ENCODE results near the gene MED26. TPM values are rescaled to one million over a fixed set of nuclear protein-coding genes. Genes with fewer than 3 reads are reported as not detected.

The MED26 gene
- total and polyA plus RNA-seq, 4 donors, result 0.75 to 8.4 (median 5.3) TPM

DNA sequence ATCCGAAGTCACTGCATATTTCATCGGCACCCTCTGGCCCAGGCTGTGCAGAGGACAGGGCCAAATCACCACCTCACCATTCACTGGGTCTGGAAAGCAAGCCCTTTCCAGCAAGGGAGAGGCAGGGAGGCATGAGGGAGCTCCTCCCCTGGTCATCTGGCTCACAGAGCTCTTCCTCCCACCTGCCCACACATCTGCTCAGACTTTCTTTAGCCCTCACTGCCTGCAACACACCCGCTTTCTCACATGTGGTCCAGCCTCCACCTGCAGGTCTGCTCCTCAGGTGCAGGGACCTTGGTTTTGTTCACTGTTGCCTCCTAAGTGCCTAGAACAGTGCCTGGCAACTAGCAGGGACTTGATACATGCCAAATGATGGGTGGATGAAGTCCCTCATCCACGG is 34.8 kb downstream of the MED26 start:
- Histone ChIP-seq H3K4me3 (ENCODE audit: low read length in 2 of 2) (no peak overlapping the region), H3K27me3 (ENCODE audit: control insufficient read depth in 1 of 2, insufficient read depth in 2 of 2, low read length in 1 of 2) (no peaks in the 10 kb centered on the region), H3K36me3 (ENCODE audit: control insufficient read depth in 1 of 2, insufficient read depth in 2 of 2, low read length in 1 of 2) (no peaks in the 10 kb centered on the region), H3K9me3 (ENCODE audit: control insufficient read depth, low read length) (no peaks in the 10 kb centered on the region), H3K4me1 (ENCODE audit: control insufficient read depth in 1 of 2, insufficient read depth in 2 of 2, low read length in 2 of 2) (no peaks in the 10 kb centered on the region), H3K27ac (ENCODE audit: low read depth in 1 of 2, low read length in 2 of 2) (no peak overlapping the region)
- no peak for DNase-seq
- WGBS, 2 donors, result 95% methylated on average over 4 of the region's 4 CpGs
- ATAC-seq (ENCODE audit: low FRiP score), result no peak
- intact Hi-C loops (cut with DNase I), result no loop called here

DNA sequence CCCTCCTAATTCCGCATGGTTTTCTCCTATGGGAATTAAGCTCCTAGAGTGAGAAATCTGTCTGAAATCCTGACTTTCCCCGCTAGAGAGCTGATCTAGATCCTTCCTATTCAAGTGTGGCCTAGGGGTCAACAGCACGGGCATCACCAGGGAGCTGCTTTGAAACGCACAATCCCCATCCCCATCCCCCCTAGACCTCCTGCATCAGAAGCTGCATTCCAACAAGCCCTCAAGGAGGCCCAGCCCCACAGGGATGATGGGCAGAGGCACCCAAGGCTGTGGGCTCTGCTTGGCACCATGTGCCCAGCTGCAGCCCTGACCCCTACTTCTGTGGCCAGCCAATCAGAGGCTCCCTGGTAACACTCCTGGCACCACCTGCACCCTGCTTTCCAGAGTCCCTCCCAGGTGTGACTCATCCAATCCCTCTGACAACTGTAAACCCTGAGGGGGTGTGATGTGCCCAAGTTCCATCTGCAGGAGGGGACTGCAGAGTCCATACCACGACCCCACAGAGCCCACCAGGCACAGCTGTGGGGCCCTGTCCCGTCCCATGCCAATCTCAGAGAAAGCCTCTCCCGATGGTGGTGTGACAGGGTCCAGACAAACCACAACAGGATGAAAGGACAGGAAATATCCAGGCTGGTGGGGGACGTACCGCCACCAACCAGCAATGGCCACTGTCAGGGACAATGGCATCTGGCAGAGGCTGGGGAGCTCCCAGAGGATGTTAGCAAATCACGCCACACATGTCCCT is 36.0 kb downstream of the MED26 start:
- WGBS, 2 donors, result 66 to 74% methylated on average over 10 of the region's 10 CpGs

DNA sequence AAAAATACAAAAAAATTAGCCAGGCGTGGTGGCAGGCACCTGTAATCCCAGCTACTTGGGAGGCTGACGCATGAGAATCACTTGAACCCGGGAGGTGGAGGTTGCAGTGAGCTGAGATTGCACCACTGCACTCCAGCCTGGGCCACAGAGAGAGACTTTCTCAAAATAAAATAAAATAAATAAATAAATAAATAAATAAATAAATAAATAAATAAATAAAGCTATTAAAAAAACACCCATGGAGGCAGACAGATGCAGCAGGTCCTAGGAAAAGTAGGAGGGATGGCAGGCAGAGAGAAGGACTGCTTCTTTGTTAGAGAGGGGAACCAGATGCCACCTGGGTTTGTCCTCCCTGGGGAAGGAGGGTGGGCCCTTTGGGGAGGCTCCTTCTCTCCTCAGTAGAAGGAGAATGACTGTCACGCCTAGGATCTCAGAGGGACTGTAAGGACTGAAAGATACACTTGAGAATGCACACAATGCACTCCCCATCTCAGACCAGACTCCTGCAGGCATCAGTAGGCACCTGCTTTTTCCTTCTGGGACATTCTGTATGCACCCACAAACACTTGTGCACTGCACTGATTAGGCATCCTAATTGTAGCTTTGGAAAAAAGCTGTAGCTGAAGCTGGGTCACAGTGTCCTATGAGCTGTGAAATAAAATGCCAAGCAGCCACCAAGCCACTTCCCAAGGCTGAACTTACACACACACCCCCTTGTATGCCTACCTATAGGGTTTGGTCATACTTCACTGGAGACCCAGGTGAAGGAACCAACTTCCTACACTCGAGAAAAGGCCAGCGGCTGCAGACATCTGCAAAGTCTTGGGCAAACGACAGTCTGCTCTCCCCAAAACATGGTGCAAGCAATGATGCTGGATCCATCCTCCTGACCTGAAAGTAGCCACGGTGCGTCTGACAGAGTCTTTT is 36.9 kb downstream of the MED26 start:
- Histone ChIP-seq H3K36me3 (ENCODE audit: control insufficient read depth in 1 of 2, insufficient read depth in 2 of 2, low read length in 1 of 2) (no peaks in the 10 kb centered on the region), H3K27me3 (ENCODE audit: control insufficient read depth in 1 of 2, insufficient read depth in 2 of 2, low read length in 1 of 2) (no peaks in the 10 kb centered on the region), H3K9me3 (ENCODE audit: control insufficient read depth, low read length) (no peaks in the 10 kb centered on the region), H3K27ac (ENCODE audit: low read depth in 1 of 2, low read length in 2 of 2) (no peak overlapping the region), H3K4me3 (ENCODE audit: low read length in 2 of 2) (no peak overlapping the region), H3K4me1 (ENCODE audit: control insufficient read depth in 1 of 2, insufficient read depth in 2 of 2, low read length in 2 of 2) (no peaks in the 10 kb centered on the region)
- WGBS, 2 donors, result 86 to 88% methylated on average over 9 of the region's 9 CpGs
- intact Hi-C loops (cut with DNase I), result no loop called here
- ATAC-seq (ENCODE audit: low FRiP score), result no peak
- no peak for DNase-seq

More for the DNA sequence above, 36.0 kb downstream of the MED26 start:
- no peaks in the 10 kb centered on the region for H3K36me3 ChIP-seq (ENCODE audit: control insufficient read depth in 1 of 2, insufficient read depth in 2 of 2, low read length in 1 of 2)
- no peak overlapping the region for H3K4me3 ChIP-seq (ENCODE audit: low read length in 2 of 2)
- ATAC-seq (ENCODE audit: low FRiP score) (no peak), DNase-seq (no peak)
- no peaks in the 10 kb centered on the region for H3K27me3 ChIP-seq (ENCODE audit: control insufficient read depth in 1 of 2, insufficient read depth in 2 of 2, low read length in 1 of 2)
- intact Hi-C loops (cut with DNase I), result no loop called here
- no peaks in the 10 kb centered on the region for H3K9me3 ChIP-seq (ENCODE audit: control insufficient read depth, low read length)
- no peak overlapping the region for H3K27ac ChIP-seq (ENCODE audit: low read depth in 1 of 2, low read length in 2 of 2)
- no peaks in the 10 kb centered on the region for H3K4me1 ChIP-seq (ENCODE audit: control insufficient read depth in 1 of 2, insufficient read depth in 2 of 2, low read length in 2 of 2)

DNA sequence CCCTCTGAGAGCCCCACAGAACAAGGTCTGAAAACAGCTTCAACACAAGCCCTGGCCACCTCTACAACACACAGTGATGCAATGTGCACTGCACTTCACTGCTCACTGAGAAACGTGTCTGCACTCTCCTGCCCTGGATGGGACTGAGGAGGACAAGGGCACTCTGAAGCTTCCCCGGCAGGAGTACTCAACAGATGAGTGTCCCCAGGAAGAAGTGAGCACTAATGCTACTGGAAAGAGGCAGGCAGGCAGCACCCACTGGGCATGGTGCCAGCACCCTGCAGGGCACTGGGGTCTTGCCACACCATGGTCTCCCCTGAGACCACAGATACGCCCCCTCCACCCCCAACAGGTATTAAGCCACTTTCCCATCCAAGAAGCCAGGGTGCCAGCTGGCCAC is 38.1 kb downstream of the MED26 start:
- H3K27ac ChIP-seq (ENCODE audit: low read depth in 1 of 2, low read length in 2 of 2), result no peak overlapping the region
- no peaks in the 10 kb centered on the region for H3K4me1 ChIP-seq (ENCODE audit: control insufficient read depth in 1 of 2, insufficient read depth in 2 of 2, low read length in 2 of 2)

DNA sequence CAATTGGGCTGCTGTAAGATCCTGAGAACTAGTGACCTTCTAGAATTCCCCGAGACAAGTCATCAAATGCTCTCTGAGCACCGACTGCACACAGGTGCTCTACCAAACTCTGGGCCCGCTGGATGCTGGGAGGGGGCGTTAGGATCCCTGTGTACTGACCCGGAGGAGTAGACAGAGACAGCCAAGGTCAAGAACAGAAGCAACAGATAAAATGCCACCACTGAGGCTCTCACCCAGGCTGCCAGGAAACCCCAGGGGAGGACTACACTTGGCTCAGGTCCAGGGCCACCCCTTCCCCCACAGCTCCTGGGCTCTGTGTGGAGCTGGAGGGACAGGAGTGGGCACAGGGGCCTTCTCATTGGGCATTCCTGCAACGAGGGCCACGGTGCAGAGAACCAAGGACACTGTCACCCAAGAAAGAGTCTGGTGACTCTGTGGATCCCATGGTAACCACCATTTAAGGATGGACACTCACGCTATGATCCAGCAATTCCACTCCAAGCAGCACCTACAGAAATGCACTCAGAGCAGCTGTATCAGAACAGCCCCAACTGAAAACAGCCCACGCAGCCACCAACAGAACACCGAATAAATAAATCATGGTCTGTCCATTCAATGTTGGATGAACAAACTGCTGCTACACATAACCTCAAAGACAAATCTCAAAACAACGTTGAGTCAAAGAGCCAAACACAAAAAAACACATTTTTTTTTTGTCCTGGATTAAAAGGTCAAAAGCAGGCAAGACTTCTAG is 39.0 kb downstream of the MED26 start:
- no peak for ATAC-seq (ENCODE audit: low FRiP score)
- 70 to 73% methylated on average over 11 of the region's 11 CpGs for WGBS, 2 donors
- Histone ChIP-seq H3K27ac (ENCODE audit: low read depth in 1 of 2, low read length in 2 of 2) (no peak overlapping the region), H3K36me3 (ENCODE audit: control insufficient read depth in 1 of 2, insufficient read depth in 2 of 2, low read length in 1 of 2) (no peaks in the 10 kb centered on the region), H3K4me1 (ENCODE audit: control insufficient read depth in 1 of 2, insufficient read depth in 2 of 2, low read length in 2 of 2) (no peaks in the 10 kb centered on the region), H3K9me3 (ENCODE audit: control insufficient read depth, low read length) (no peaks in the 10 kb centered on the region), H3K27me3 (ENCODE audit: control insufficient read depth in 1 of 2, insufficient read depth in 2 of 2, low read length in 1 of 2) (no peaks in the 10 kb centered on the region), H3K4me3 (ENCODE audit: low read length in 2 of 2) (no peak overlapping the region)
- intact Hi-C loops (cut with DNase I), result no loop called here
- DNase-seq, result no peak

More for the DNA sequence above, 38.1 kb downstream of the MED26 start:
- DNase-seq, result no peak
- 68 to 70% methylated on average over 3 of the region's 3 CpGs for WGBS, 2 donors
- Histone ChIP-seq H3K9me3 (ENCODE audit: control insufficient read depth, low read length) (no peaks in the 10 kb centered on the region), H3K4me3 (ENCODE audit: low read length in 2 of 2) (no peak overlapping the region), H3K27me3 (ENCODE audit: control insufficient read depth in 1 of 2, insufficient read depth in 2 of 2, low read length in 1 of 2) (no peaks in the 10 kb centered on the region), H3K36me3 (ENCODE audit: control insufficient read depth in 1 of 2, insufficient read depth in 2 of 2, low read length in 1 of 2) (no peaks in the 10 kb centered on the region)
- no peak for ATAC-seq (ENCODE audit: low FRiP score)
- intact Hi-C loops (cut with DNase I), result no loop called here

DNA sequence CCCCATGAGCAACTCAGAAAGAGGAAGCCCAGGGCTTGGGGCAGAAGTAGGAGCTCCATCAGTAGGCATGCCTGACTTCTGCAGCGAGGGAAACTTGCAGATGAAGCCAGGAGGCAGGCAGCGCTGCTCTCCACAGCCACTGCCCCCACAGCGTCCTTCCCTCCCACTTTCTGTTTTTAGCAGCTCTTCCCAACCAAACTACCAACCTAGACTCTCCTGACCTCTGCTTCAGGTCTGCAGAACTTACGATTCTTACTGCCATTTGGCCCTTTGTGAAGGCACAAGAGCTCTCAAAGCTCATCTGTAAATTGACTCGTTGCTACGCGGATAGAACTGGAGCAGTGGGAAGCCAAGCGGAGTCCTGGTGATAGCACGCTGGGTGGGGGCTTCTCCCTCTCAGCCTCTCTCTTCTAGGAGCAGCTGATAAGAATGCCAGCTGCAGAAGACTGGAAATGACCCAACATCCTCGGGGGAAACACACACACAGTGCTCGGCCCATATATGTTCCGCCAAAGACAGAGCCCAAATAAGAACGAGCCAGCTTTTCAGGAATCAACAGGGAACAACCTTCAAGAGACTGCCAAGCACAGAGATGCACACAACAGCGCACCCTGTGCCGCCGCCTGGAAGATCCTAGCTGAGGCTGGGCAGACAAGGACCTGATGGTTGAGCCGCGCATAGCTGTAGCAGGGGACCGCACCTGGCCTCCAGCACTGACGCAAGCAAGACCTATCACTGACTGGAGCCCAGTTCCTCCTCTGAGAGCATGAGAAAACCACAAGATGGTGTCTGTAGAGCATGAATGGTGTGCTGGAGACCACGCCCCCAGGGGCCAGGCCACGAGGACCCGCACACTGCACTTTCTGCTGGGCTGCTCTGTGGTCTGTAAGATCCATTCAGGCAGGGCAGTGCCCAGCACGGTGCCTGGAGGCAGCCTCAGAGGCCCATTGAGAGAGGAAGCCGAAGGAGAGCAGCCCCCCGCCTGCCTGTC is 39.9 kb downstream of the MED26 start:
- no peaks in the 10 kb centered on the region for H3K9me3 ChIP-seq (ENCODE audit: control insufficient read depth, low read length)
- no peaks in the 10 kb centered on the region for H3K27me3 ChIP-seq (ENCODE audit: control insufficient read depth in 1 of 2, insufficient read depth in 2 of 2, low read length in 1 of 2)
- H3K36me3 ChIP-seq (ENCODE audit: control insufficient read depth in 1 of 2, insufficient read depth in 2 of 2, low read length in 1 of 2), result no peaks in the 10 kb centered on the region
- WGBS, 2 donors, result 16 to 18% methylated on average over 25 to 26 of the region's 26 CpGs
- intact Hi-C loops (cut with DNase I), result no loop called here
- DNase-seq (no peak), ATAC-seq (ENCODE audit: low FRiP score) (peak; percentile 16)
- H3K27ac ChIP-seq (ENCODE audit: low read depth in 1 of 2, low read length in 2 of 2), result no peak overlapping the region
- H3K4me1 ChIP-seq (ENCODE audit: control insufficient read depth in 1 of 2, insufficient read depth in 2 of 2, low read length in 2 of 2), result no peaks in the 10 kb centered on the region
- no peak overlapping the region for H3K4me3 ChIP-seq (ENCODE audit: low read length in 2 of 2)

DNA sequence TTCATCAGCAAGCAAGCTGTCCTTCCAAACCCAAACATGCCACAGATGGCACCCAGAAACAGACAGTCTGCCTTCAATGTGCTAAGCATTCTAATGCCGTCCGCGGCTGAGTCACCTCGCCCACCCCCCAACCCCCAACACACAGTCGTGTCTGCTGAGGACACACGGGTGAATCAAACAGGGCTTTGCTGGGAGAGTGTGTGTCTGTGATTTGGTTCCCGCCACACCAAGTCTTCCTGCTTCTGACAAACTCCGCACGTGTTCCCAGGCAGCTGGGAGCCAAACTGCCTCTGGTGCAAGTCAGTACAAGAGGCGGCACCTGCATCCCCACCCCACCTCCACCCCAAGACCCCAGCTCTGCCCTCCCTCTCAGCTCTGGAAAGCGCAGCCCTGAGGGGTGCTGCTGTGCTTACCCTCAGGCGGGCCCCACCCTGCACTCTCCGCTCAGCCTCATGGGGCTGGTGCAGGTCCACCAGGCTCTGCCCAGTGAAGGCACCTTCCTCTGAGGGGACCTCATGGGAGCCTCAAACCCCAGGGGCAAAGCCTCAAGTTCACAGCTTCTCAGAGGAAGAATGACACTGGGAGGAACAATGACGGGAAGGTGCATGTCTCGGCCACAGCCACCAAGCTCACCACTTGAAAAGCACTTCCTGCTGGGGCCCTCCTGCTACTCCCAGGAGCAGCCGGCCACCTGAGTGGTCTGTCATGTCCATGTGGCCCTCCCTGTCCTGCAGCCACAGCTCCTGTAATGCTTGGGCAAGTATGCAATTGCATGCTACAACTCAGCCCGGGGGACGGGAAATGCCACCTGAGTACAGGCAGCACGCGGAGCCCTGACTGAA is 40.8 kb downstream of the MED26 start:
- WGBS, 2 donors, result 49 to 52% methylated on average over 20 of the region's 20 CpGs
- Histone ChIP-seq H3K9me3 (ENCODE audit: control insufficient read depth, low read length) (no peaks in the 10 kb centered on the region), H3K4me3 (ENCODE audit: low read length in 2 of 2) (no peak overlapping the region), H3K27ac (ENCODE audit: low read depth in 1 of 2, low read length in 2 of 2) (no peak overlapping the region), H3K36me3 (ENCODE audit: control insufficient read depth in 1 of 2, insufficient read depth in 2 of 2, low read length in 1 of 2) (no peaks in the 10 kb centered on the region), H3K27me3 (ENCODE audit: control insufficient read depth in 1 of 2, insufficient read depth in 2 of 2, low read length in 1 of 2) (no peaks in the 10 kb centered on the region), H3K4me1 (ENCODE audit: control insufficient read depth in 1 of 2, insufficient read depth in 2 of 2, low read length in 2 of 2) (no peaks in the 10 kb centered on the region)
- ATAC-seq (ENCODE audit: low FRiP score) (no peak), DNase-seq (peak in 1 of 2 donors; percentile 78)
- intact Hi-C loops (cut with DNase I), result no loop called here
